Measurements from ENCODE around the gene PRSS36.
"Not testable (repeated sequence)": the region's sequence is repeated elsewhere in the genome, so short reads cannot be mapped to it uniquely, and the experiment has no call there.

PRSS36 gene

GRCh38 chr16:31141489-31142108, 8.3 kb downstream of the PRSS36 start:
- DNase-seq: no peak

GRCh38 chr16:31141071-31141469, 8.8 kb downstream of the PRSS36 start:
- DNase-seq: not testable (repeated sequence)

- DNase-seq: peak; percentile 52
These were observed 11.0 kb downstream of the PRSS36 start for GRCh38 chr16:31138621-31139578.

GRCh38 chr16:31136822-31137499, 12.9 kb downstream of the PRSS36 start:
- DNase-seq: not testable (repeated sequence)

- DNase-seq: no peak
These were observed 13.6 kb downstream of the PRSS36 start for GRCh38 chr16:31136287-31136662.

- no peak for DNase-seq
These were observed 14.2 kb downstream of the PRSS36 start, which contains the start of gene PRSS8 for GRCh38 chr16:31135535-31136286. PRSS8 (minus strand) TSS chr16:31135727; CDS start chr16:31135498, 229 bp downstream.

- DNase-seq: no peak
These were observed 15.0 kb downstream of the PRSS36 start for GRCh38 chr16:31134625-31135534.

GRCh38 chr16:31134091-31134571, 15.7 kb downstream of the PRSS36 start:
- no peak for DNase-seq

- no peak for DNase-seq
These were observed 16.8 kb downstream of the PRSS36 start for GRCh38 chr16:31133046-31133501.

GRCh38 chr16:31132303-31132979, 17.4 kb downstream of the PRSS36 start:
- no peak for DNase-seq

- DNase-seq: no peak
These were observed 18.0 kb downstream of the PRSS36 start for GRCh38 chr16:31131841-31132271.

- DNase-seq: no peak
These were observed 18.4 kb downstream of the PRSS36 start for GRCh38 chr16:31131416-31131815.

- DNase-seq: no peak
These were observed 19.0 kb downstream of the PRSS36 start for GRCh38 chr16:31130899-31131298.

- no peak for DNase-seq
These were observed 19.5 kb downstream of the PRSS36 start for GRCh38 chr16:31130336-31130891.

- no peak for DNase-seq
These were observed 20.1 kb downstream of the PRSS36 start for GRCh38 chr16:31129568-31130335.

- DNase-seq: no peak
These were observed 20.9 kb downstream of the PRSS36 start for GRCh38 chr16:31128711-31129567.

GRCh38 chr16:31127182-31127581, 22.7 kb downstream of the PRSS36 start:
- DNase-seq: no peak

- DNase-seq: no peak
These were observed 24.0 kb downstream of the PRSS36 start for GRCh38 chr16:31125844-31126243.
